Amniotic stem cell (primary cell): ENCODE measurements around the gene KAT6B.
"Not testable (repeated sequence)": the region's sequence is repeated elsewhere in the genome, so short reads cannot be mapped to it uniquely, and the experiment has no call there.

Source experiments
- DNase-seq: peaks from one replicate; lab custom pipeline; 2025; lab: John Stamatoyannopoulos, UW

The KAT6B gene

GRCh38 chr10:74859546-74859945 is 33.1 kb downstream of the KAT6B start:
- DNase-seq: no peak

- no peak for DNase-seq
These were observed 36.2 kb downstream of the KAT6B start for GRCh38 chr10:74862625-74863024.

- DNase-seq: no peak
These were observed 37.2 kb downstream of the KAT6B start for GRCh38 chr10:74863551-74863950.

GRCh38 chr10:74867351-74867750 is 41.0 kb downstream of the KAT6B start:
- DNase-seq: no peak

GRCh38 chr10:74868392-74868977 is 42.1 kb downstream of the KAT6B start:
- DNase-seq: no peak

- no peak for DNase-seq
These were observed 43.2 kb downstream of the KAT6B start for GRCh38 chr10:74869635-74870034.

- no peak for DNase-seq
These were observed 43.8 kb downstream of the KAT6B start for GRCh38 chr10:74870191-74870590.

- no peak for DNase-seq
These were observed 45.4 kb downstream of the KAT6B start for GRCh38 chr10:74871595-74872382.

GRCh38 chr10:74873803-74874454 is 47.5 kb downstream of the KAT6B start:
- no peak for DNase-seq

- no peak for DNase-seq
These were observed 48.2 kb downstream of the KAT6B start for GRCh38 chr10:74874649-74875048.

- no peak for DNase-seq
These were observed 48.7 kb downstream of the KAT6B start for GRCh38 chr10:74875068-74875467.

- no peak for DNase-seq
These were observed 49.6 kb downstream of the KAT6B start for GRCh38 chr10:74875966-74876365.

- not testable (repeated sequence) for DNase-seq
These were observed 50.7 kb downstream of the KAT6B start for GRCh38 chr10:74877054-74877453.

GRCh38 chr10:74877898-74878297 is 51.5 kb downstream of the KAT6B start:
- DNase-seq: no peak

- no peak for DNase-seq
These were observed 53.6 kb downstream of the KAT6B start for GRCh38 chr10:74880041-74880440.

GRCh38 chr10:74881253-74881884 is 55.0 kb downstream of the KAT6B start:
- DNase-seq: no peak

- DNase-seq: no peak
These were observed 56.0 kb downstream of the KAT6B start for GRCh38 chr10:74882427-74882826.

- DNase-seq: no peak
These were observed 56.4 kb downstream of the KAT6B start for GRCh38 chr10:74882831-74883230.

- DNase-seq: no peak
These were observed 57.0 kb downstream of the KAT6B start for GRCh38 chr10:74883428-74883827.

- no peak for DNase-seq
These were observed 61.3 kb downstream of the KAT6B start for GRCh38 chr10:74887614-74888284.

GRCh38 chr10:74888962-74889661 is 62.7 kb downstream of the KAT6B start:
- DNase-seq: no peak

- no peak for DNase-seq
These were observed 63.2 kb downstream of the KAT6B start for GRCh38 chr10:74889662-74889998.
